Parathyroid adenoma (tissue), 2 donors: Measurements from ENCODE around the gene FN3K.
"Not testable (repeated sequence)": the region's sequence is repeated elsewhere in the genome, so short reads cannot be mapped to it uniquely, and the experiment has no call there.

Experiments used
- H2AFZ ChIP-seq: fragments of 300-600 bp; sonication (generic); one replicate; pipeline ENCODE4 v1.7.0; 2017; ENCODE audit warnings: antibody characterized with exemption, mild to moderate bottlenecking
- H3K27ac ChIP-seq: fragments of 300-600 bp; sonication (generic); one replicate; pipeline ENCODE4 v1.7.0; 2017
- H3K27me3 ChIP-seq: fragments of 300-600 bp; sonication (generic); one replicate; pipeline ENCODE4 v1.7.0; 2017; ENCODE audit warnings: low read length; ENCODE audit not compliant: control insufficient read depth, insufficient read depth
- H3K36me3 ChIP-seq: fragments of 300-600 bp; sonication (generic); one replicate; pipeline ENCODE4 v1.7.0; 2017; ENCODE audit warnings: low read length; ENCODE audit not compliant: control insufficient read depth, insufficient read depth
- H3K4me1 ChIP-seq: fragments of 300-600 bp; sonication (generic); one replicate; pipeline ENCODE4 v1.7.0; 2017; ENCODE audit warnings: control low read depth
- H3K4me2 ChIP-seq: fragments of 300-600 bp; sonication (generic); one replicate; pipeline ENCODE4 v1.7.0; 2017; ENCODE audit warnings: low read length
- H3K4me3 ChIP-seq: fragments of 300-600 bp; sonication (generic); one replicate; pipeline ENCODE4 v1.7.0; 2017; ENCODE audit warnings: low read depth, low read length
- H3K79me2 ChIP-seq: fragments of 300-600 bp; sonication (generic); one replicate; pipeline ENCODE4 v1.7.0; 2017; ENCODE audit warnings: control low read depth
- H3K9ac ChIP-seq: fragments of 300-600 bp; sonication (generic); one replicate; pipeline ENCODE4 v1.7.0; 2017; ENCODE audit warnings: mild to moderate bottlenecking
- H3K9me3 ChIP-seq: fragments of 300-600 bp; sonication (generic); one replicate; pipeline ENCODE4 v1.7.0; 2017; ENCODE audit warnings: low read length; ENCODE audit not compliant: control insufficient read depth
- CTCF ChIP-seq: fragments of 300-600 bp; sonication (generic); IDR thresholded peaks from one replicate; pipeline ENCODE4 v1.7.0; 2017; ENCODE audit warnings: antibody characterized with exemption, mild to moderate bottlenecking
- donor health status: primary hyperparathyroidism.

The FN3K gene

GRCh38 chr17:82777778-82778375 is 42.5 kb downstream of the FN3K start:
- H3K27ac ChIP-seq, H3K4me1 ChIP-seq, H3K9ac ChIP-seq, H3K4me2 ChIP-seq, H3K27me3 ChIP-seq, H3K36me3 ChIP-seq, H3K9me3 ChIP-seq, H3K4me3 ChIP-seq, H2AFZ ChIP-seq: not testable (repeated sequence)
- peaks cover 24% of the 10 kb centered on the region for H3K79me2 ChIP-seq
- TF ChIP-seq CTCF = peak; percentile 22

GRCh38 chr17:82779541-82779940 is 44.1 kb downstream of the FN3K start:
- no peak overlapping the region for H3K4me2 ChIP-seq
- peaks cover 4% of the 10 kb centered on the region for H3K4me1 ChIP-seq
- no peak for TF ChIP-seq CTCF
- H3K27me3 ChIP-seq = no peaks in the 10 kb centered on the region
- no peaks in the 10 kb centered on the region for H3K9me3 ChIP-seq
- no peak overlapping the region for H3K4me3 ChIP-seq
- H3K9ac ChIP-seq = no peak overlapping the region
- H3K79me2 ChIP-seq = peaks cover 24% of the 10 kb centered on the region
- H2AFZ ChIP-seq = no peak overlapping the region
- H3K27ac ChIP-seq = no peak overlapping the region
- H3K36me3 ChIP-seq = no peaks in the 10 kb centered on the region

GRCh38 chr17:82780195-82780594 is 44.8 kb downstream of the FN3K start:
- Histone ChIP-seq H3K9me3 (no peaks in the 10 kb centered on the region), H3K4me1 (no peaks in the 10 kb centered on the region), H3K4me2 (no peak overlapping the region), H3K9ac (no peak overlapping the region), H3K27me3 (no peaks in the 10 kb centered on the region), H3K36me3 (no peaks in the 10 kb centered on the region), H3K79me2 (peaks cover 21% of the 10 kb centered on the region), H3K4me3 (no peak overlapping the region), H2AFZ (no peak overlapping the region), H3K27ac (no peak overlapping the region)
- no peak for TF ChIP-seq CTCF

- H3K4me2 ChIP-seq = no peak overlapping the region
- no peak overlapping the region for H3K4me3 ChIP-seq
- no peaks in the 10 kb centered on the region for H3K9me3 ChIP-seq
- TF ChIP-seq CTCF = no peak
- H2AFZ ChIP-seq = no peak overlapping the region
- H3K4me1 ChIP-seq = no peaks in the 10 kb centered on the region
- H3K79me2 ChIP-seq = peaks cover 20% of the 10 kb centered on the region
- no peaks in the 10 kb centered on the region for H3K27me3 ChIP-seq
- no peaks in the 10 kb centered on the region for H3K36me3 ChIP-seq
- no peak overlapping the region for H3K9ac ChIP-seq
- no peak overlapping the region for H3K27ac ChIP-seq
Observed at GRCh38 chr17:82780971-82781893, 45.8 kb downstream of the FN3K start.
